Fibroblast of upper back skin (primary cell): ENCODE measurements around the gene LRRC63.

Experiments
- DNase-seq: peaks from one replicate; pipeline ENCODE4 v3.0.0-alpha.2; 2013

The LRRC63 gene

GRCh38 chr13:46314587-46314986, 102.9 kb downstream of the LRRC63 start:
- no peak for DNase-seq

GRCh38 chr13:46315036-46315435, 103.3 kb downstream of the LRRC63 start:
- DNase-seq = no peak

GRCh38 chr13:46315491-46316075, 103.9 kb downstream of the LRRC63 start:
- peak; percentile 21 for DNase-seq

GRCh38 chr13:46317120-46317519, 105.4 kb downstream of the LRRC63 start:
- peak; percentile 54 for DNase-seq

GRCh38 chr13:46318986-46319385, 107.3 kb downstream of the LRRC63 start:
- DNase-seq = no peak

- no peak for DNase-seq
These were observed 108.7 kb downstream of the LRRC63 start for GRCh38 chr13:46320406-46320805.

GRCh38 chr13:46320821-46321220, 109.1 kb downstream of the LRRC63 start:
- DNase-seq = no peak

GRCh38 chr13:46321494-46322225, 109.9 kb downstream of the LRRC63 start:
- DNase-seq = peak; percentile 74

GRCh38 chr13:46324976-46325375, 113.2 kb downstream of the LRRC63 start:
- DNase-seq = peak; percentile 77
